Measurements from ENCODE around the gene TK2.

Gene TK2

DNA sequence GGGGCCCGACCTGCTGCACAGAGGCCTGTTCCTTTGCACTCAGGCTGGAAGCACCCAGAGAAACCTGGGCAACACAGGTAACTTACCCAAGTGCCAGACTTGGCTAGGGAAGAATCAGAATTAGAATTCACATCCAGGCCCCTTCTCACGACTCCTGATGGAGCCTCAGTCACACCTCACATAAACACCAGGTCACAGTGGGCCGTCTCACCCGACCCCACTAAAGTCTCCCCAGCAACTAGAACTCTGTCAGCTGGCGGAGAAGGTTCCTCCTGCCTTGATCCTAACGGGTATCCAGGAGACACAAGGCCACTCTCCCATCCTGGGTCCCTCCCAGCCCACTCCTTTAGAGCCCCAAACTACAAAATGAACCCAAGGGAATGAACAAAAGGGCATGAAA is 6.4 kb downstream of the TK2 start:
- no peak for DNase-seq

DNA sequence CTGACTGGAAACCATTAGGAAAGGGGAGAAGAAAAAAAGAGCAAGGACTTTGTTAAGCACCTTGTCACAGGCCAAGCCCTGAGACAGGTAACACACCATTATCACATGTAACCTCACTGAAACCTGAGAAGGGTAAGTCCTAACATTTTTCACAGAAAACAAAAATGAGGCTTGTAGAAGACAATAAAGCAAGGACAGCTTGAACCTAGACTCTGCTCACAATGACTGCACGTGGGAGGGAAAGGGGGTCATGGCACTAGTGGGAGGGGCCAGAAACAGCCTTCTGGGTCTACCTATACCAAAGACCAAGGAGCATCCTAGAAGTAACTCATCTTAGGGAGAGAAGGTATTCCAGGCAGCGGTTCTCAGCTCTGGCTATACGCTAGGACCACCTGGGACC is 7.5 kb downstream of the TK2 start:
- DNase-seq = no peak

DNA sequence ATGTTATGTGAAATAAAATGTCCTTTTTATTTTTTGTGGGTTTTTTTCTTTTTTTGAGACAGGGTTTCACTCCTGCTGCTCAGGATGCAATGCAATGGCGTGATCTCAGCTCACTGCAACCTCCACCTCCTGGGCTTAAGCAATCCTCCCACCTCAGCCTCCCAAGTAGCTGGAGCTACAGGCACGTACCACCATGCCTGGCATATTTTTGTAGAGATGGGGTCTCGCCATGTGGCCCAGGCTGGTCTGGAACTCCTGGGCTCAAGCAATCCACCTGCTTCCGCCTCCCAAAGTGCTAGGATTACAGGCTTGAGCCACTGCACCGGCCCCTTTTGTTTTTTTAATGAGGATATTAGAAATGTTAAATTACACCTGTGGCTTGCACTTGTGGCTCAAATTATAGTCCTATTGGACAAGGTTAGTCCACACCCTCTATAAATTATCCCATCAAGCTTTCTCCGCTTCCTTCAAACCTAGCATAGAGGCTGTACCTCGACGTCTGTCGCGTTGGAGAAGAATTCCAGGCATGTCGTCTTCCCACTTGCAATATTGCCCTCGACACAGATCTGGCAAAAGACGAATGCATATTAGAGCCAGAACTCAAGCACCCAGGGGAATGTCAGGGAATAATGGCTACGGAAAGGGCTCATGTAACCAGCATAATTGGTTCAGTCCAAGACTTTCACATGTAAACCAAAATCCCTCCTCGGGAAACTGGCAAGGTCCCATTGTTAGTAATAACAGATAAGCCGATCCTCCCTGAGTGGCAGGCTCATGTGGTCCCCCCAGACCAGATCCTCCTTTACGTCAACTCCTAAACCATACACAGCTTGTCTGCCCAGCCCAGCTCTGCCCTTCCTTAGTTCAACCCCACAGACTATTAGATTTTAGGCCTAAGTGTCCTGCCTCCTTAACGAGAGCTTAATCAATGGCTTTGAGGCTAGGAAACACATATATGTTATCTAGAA is 8.2 kb downstream of the TK2 start:
- no peak for DNase-seq

DNA sequence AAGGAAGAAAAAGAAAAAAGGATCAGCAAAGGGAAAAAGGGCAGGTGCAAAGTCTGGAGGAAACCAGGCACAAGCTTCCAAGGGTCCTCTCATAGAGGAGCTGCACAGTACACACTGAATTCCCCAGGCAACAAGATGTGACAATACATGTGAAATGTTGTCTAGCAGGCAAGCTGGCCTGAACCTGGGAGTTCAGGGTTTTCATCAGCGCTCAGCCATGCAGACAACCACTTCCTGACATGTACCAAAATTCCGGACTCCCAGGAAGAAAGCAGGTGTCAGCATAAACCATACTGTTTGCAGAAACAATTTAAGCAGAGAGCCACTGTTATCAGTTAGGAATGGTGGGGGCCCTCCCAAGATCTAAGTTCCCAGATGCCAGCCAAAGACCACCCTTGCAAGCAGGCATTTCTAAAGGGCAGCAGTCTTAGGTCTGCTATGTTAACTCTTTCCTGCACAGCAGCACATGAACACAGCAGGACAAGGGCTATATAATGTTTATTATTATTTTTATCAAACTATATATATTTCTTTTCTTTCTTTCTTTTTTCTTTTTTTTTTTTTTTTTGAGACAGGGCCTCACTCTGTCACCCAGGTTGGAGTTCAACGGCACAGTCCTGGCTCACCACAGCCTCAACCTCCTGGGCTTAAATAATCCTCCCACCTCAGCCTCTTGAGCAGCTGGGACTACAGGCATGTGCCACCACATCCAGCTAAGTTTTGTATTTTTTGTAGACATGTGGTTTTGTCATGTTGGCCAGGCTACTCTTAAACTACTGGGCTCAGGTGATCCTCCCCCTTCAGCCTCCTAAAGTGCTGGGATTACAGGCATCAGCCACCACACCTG is 10.1 kb downstream of the TK2 start:
- DNase-seq = no peak

GRCh38 chr16:66538910-66539309 is 11.0 kb downstream of the TK2 start:
- DNase-seq = no peak

- no peak for DNase-seq
Observed at GRCh38 chr16:66537236-66537635, 12.7 kb downstream of the TK2 start.

GRCh38 chr16:66536525-66536924 is 13.4 kb downstream of the TK2 start:
- DNase-seq = no peak

DNA sequence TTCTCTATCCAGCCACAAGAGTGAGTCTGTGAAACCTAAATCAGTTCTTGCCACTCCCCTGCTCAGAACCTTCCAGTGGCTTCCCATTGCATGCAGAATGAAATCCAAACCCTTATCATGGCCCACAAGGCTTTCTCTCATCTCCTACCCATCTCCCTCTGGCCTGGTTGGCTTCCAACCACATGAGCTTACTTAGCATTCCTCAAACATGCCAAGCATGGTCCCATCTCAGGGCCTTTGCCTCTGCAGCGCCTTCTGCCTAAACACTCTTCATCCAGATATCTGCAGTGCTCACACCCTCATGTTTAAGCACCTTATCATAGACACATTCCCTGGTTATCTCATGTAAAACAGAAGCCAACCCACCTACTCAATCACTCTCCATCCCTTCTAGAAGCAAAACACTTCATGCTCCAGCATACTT is 15.5 kb downstream of the TK2 start:
- no peak for DNase-seq

GRCh38 chr16:66529475-66529874 is 20.4 kb downstream of the TK2 start:
- DNase-seq = no peak

DNA sequence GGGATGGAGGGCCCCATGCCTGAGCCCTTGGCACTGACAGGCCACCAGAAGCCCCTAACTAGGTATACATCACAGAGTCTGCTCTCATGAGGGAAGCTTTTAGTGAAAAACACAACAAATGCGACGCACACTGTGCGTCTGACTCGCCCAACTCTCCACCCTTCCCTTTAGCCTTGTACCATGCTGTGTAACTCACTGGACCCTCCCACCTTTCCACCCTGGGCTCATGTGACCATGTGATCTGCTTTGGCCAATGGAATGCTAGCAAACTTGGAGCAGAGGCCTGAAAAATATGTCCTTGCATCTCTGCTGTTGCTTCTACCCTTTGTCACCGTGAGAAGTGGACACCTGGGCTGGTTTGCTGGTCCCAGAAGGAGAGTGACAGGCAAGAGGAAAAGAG is 21.6 kb downstream of the TK2 start:
- no peak for DNase-seq

GRCh38 chr16:66525396-66526180 is 24.3 kb downstream of the TK2 start:
- DNase-seq = no peak

DNA sequence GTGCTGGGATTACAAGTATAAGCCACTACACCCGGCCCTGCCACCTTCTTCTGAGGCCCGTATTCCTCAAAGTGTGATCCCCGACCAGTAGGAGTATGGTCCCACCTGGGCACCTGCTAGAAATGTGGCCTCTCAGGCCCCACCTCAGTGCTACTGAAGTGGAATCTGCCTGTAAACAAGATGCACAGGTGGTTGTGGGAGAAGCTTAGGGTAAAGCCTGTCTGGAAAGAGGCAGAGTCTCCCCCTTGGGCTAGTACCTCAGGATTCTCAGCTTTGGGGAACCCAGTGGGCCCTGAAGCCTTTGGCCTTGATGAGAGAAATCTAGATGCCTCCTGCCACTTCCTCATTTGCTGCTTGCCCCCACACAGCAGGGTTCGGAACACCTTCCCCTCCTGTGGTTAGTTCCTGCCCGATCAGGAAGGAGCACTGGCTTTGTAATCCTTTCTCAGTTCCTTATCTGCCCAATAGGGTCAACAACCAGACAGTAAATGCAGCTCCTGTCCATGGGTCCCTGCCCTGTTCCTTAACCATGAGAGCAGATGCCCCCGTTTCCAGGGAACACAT is 25.2 kb downstream of the TK2 start:
- no peak for DNase-seq

DNA sequence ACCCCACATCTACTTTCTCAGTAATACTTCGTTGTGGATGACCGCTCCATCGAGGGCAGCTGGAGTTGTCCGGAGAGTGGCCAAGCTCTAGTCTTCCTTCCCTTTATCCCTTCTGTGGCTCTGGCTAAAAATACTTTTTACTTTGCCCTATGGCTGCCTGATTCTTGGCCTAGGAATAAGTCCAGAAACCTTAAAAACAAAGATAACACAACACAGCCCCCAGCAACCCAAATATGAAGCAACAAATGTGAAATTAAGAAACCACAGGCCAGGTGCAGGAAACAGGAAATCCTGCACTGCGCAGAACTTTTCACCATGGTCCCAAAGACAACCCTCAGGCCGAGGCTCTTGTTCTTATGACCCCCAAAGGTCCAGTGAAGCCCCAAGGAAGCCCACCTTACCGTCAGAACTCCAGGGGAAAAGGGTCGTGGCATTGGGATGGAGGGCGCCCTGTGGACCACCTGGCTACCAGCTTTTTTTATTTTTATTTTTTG is 26.0 kb downstream of the TK2 start:
- DNase-seq = no peak

DNA sequence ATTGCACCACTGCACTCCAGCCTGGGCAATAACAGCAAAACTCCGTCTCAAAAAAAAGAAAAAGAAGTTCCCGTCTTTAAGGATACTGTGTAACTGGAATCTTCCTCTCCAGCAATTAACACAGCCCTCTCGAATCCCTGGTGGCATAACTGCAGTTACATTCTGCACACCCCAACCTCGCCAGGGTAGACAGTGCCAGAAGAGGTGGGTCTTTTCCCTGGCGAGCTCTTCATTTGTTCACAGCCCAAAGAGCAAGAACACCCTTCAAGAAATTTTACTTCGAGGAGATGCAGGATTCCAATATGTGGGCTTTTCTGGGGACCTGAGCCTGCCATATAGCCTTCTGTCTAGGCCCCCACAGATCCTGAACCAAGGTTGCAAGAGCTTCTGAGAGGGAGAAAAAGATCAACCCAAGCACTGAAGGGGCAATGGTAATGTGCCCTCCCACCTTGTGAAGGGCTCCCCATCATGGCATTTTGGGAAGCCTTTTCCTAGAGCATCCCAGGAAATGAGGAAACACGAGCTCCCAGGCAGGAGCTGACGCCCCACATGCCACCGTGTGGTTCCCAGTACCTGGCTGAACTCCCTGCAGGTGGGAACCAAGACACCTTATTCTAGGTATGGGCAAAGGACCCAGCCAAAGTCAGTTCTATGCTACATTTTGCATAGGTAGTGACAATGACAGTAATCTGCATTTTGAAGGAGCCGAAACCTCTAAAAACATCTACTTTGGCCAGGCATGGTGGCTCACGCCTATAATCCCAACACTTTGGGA is 26.9 kb downstream of the TK2 start:
- no peak for DNase-seq

DNA sequence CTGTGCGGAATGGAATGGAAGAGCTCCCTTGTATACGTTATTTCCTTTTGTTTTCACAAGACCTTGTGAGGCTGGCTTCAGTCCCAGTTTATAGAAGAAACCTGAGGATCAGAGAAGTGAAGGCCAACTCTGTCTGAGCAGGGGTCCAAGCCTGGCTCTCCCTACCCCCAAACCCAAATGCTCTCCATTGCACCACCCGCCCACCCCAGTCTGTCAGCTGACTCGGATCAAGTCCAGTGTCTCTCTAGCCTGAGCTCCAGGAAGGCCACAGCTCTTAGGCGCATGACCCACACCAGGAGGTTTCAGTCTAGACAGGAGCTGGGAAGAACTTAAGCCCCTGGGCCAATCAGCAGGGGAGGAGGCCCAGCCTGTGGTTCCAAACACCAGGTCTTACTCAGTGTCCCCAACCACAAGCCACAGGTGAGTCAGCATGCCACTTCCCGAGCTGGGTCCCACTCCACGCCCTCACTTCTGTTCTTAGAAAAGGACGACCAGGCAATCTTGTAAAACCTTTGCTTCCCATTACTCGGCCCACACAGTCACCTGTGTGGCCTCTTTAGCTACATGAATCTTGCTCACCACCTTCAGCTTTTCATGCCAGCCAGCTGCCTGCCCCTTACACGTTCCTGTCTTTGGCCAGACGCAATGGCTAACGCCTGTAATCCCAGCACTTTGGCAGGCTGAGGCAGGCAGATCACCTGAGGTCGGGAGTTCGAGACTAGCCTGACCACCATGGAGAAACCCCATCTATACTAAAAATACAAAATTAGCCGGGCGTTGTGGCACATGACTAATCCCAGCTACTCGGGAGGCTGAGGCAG is 27.8 kb downstream of the TK2 start:
- DNase-seq = no peak

GRCh38 chr16:66521252-66521713 is 28.6 kb downstream of the TK2 start:
- no peak for DNase-seq

DNA sequence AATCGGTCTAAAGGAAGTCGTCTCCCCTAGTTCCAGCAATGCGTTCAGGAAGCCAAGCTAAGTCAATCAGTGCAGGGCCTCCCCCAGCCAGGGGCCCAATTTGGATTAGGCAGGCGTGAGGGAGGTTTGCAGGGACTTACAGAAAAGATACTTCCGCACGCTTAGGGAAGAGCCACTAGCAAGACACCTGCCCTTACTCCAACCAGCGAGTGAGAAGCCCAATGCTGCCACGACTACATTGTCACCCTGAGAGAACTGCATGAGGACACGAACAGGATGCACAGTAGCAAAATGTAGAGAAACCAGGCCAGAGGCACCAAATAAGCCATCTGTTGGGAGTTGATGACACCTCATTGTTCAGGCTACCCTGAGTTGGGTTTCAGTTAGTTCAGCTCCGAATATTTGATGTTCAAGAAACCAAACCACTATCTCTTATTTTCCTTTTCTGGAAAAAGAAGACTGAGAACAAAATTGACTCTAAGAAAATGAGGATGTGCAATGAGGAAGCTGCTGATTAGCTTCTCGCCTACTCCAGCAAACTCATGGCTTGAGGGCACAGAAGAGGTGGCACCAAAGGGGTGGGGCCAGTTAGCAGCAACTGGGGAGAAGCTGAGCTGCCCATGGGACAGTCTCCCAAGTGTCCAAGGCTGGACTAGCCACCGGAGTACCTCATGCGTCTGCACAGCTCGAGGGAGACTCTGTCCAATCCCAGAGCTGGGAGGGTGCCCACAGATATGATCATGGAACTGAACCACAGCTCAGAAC is 29.3 kb downstream of the TK2 start:
- no peak for DNase-seq

GRCh38 chr16:66519482-66520373 is 30.2 kb downstream of the TK2 start:
- DNase-seq = no peak
